Fibroblast of mammary gland (primary cell): ENCODE measurements around the gene FUT8.

Source experiments
- DNase-seq: peaks from one replicate; pipeline ENCODE4 v3.0.0-alpha.2; 2010; ENCODE audit warnings: low read depth
- H3K4me3 ChIP-seq: 2 replicates; pipeline ENCODE4 v1.5.1; 2011; ENCODE audit warnings: low read depth, mild to moderate bottlenecking, low read length, moderate library complexity; ENCODE audit not compliant: control insufficient read depth
- TF ChIP-seq, protein P1 (sequence below): conservative IDR thresholded peaks from 2 replicates; pipeline ENCODE4 v1.5.1; 2011; ENCODE audit warnings: low read depth, low read length, inconsistent platforms; ENCODE audit not compliant: control insufficient read depth, insufficient read depth

Gene FUT8

DNA sequence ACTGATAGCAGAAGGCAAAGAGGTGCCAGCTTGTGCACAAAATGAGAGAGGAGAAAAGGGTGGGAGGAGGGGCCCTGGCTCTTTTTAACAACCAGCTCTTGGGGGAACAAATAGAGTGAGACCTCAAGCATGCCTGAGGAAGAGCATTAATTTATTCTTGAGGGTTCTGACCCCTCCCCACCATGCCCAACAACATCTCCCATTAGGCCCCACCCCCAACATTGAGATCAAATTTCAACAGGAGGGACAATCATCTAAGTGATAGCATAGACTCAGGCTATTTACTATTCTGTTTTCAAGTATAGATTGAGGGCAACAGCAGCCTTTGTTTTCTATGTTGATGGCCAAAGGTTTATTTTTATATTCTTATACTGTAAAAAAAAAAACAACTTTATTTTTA, 59.7 kb downstream of the FUT8 start:
- no peak for DNase-seq
- no peak overlapping the region for H3K4me3 ChIP-seq
- TF ChIP-seq, protein P1, sequence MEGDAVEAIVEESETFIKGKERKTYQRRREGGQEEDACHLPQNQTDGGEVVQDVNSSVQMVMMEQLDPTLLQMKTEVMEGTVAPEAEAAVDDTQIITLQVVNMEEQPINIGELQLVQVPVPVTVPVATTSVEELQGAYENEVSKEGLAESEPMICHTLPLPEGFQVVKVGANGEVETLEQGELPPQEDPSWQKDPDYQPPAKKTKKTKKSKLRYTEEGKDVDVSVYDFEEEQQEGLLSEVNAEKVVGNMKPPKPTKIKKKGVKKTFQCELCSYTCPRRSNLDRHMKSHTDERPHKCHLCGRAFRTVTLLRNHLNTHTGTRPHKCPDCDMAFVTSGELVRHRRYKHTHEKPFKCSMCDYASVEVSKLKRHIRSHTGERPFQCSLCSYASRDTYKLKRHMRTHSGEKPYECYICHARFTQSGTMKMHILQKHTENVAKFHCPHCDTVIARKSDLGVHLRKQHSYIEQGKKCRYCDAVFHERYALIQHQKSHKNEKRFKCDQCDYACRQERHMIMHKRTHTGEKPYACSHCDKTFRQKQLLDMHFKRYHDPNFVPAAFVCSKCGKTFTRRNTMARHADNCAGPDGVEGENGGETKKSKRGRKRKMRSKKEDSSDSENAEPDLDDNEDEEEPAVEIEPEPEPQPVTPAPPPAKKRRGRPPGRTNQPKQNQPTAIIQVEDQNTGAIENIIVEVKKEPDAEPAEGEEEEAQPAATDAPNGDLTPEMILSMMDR = no peak

DNA sequence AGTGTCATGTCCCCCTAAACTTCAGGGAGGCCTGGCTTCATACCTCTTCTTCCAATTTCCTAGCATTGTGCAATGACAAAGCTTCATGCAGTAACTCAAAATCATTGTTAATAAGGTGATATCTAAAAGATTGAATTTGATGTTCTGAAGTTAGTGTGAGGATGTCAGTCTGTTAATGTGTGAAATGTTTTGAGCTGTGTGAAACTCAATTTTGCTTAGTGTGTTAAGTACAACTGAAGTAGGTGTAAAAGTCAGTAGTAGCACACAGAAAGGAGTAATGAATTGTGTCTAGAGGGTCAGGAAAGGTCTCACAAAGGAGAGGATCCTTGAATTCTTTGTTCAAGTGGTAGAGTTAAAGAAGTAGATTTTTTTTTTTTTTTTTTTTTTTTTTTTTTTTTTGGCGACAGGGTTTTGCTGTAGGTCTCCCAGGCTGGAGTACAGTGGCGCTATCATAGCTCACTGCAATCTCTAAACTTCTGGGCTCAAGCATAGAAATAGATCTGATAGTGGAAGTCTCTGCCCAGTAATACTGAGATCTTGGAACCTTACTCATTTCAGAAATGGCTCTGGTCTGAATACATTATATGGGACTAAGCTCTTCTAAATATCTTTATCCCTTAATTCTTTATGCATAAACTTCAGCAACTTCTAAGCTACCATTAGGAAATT, 63.9 kb downstream of the FUT8 start:
- DNase-seq = no peak
- H3K4me3 ChIP-seq = no peak overlapping the region
- TF ChIP-seq, protein P1 = no peak

DNA sequence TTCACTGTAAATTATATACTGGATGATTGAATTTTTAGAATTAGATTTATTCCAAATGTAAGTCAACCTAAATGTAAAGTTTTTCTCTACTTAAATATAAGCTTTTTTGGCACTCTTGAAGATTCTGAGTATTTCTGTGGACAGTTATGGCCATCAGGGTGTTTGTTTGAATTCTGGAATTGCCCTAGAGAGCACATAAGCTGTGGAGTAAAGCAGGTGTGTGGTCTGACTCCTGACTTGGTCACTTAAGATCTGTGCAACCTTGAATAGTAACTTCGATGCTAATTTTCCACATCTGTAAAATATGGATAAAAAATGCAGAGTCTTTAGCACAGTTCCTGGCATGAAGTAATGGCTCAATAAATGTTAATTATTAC, 64.4 kb downstream of the FUT8 start:
- no peak overlapping the region for H3K4me3 ChIP-seq
- DNase-seq = no peak
- TF ChIP-seq, protein P1 = no peak

DNA sequence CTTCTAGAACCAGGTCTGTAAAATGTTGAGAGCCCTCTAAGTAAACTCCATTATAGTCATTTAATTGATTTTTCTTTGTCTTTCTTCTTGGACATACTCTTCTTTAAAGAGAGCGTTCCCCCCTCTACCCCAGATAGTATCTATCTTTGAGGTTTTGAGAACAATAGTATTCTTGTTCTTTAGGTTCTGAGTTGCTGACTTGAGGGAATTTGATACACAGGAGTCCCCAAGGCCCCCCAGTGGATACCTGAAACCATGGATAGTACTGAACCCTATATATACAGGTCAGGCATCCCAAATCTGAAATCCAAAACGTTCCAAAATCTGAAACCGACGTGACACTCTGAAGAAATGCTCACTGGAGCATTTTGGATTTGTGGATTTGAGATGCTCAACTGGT, 65.5 kb downstream of the FUT8 start:
- TF ChIP-seq, protein P1 = no peak
- no peak overlapping the region for H3K4me3 ChIP-seq
- DNase-seq = no peak

DNA sequence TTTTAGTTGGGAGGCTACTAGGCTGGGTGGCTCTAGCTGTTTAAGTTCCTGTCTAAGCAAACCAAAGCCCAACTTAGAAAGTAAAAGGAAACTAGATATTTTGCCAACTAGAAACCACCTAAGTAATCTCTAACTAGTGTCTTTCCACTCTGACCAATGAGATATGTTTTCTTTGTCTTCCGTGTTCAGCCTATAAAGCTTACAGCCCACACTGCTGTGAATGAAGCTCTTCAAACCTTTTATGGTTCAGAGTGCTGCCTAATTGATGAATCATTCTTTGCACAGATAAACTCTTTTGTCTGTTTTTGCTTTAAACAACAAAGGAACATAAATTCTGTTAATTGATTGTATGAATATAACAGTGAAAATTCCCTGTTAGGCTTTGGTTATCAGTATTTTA, 66.1 kb downstream of the FUT8 start:
- DNase-seq = peak; percentile 38
- H3K4me3 ChIP-seq = no peak overlapping the region
- TF ChIP-seq, protein P1 = no peak

DNA sequence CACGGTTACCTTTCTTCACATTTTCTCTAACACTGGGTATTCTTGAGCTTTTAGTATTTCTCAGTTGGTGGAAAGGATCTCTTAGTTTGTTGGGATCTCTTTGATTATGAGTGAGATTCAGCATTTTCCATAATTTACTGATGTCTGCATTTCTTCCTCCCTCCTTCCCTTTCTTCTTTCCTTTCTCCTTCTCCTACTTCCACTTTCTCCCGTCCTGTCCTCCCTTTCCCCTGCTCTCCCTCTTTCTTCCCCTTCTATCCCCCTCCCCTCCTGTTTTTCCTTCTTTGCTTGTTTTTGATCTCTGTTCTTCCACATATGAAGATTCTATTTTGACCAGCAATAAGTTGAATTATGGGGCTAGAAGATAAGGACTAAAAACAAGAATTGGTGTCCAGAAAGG, 66.9 kb downstream of the FUT8 start:
- no peak overlapping the region for H3K4me3 ChIP-seq
- no peak for DNase-seq
- TF ChIP-seq, protein P1 = no peak
